ENCODE data around the gene DUS2.
"Not testable (repeated sequence)": the region's sequence is repeated elsewhere in the genome, so short reads cannot be mapped to it uniquely, and the experiment has no call there.

DUS2 gene

DNA sequence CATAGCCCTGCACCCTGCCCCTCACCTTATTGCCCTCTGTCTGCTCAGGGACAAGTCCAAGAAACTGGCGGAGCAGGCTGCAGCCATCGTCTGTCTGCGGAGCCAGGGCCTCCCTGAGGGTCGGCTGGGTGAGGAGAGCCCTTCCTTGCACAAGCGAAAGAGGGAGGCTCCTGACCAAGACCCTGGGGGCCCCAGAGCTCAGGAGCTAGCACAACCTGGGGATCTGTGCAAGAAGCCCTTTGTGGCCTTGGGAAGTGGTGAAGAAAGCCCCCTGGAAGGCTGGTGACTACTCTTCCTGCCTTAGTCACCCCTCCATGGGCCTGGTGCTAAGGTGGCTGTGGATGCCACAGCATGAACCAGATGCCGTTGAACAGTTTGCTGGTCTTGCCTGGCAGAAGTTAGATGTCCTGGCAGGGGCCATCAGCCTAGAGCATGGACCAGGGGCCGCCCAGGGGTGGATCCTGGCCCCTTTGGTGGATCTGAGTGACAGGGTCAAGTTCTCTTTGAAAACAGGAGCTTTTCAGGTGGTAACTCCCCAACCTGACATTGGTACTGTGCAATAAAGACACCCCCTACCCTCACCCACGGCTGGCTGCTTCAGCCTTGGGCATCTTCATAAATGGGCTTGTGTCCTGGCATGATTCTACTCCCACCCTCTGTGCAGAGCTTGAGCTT is 55.8 kb downstream of the DUS2 start:
- DNase-seq, result no peak

DNA sequence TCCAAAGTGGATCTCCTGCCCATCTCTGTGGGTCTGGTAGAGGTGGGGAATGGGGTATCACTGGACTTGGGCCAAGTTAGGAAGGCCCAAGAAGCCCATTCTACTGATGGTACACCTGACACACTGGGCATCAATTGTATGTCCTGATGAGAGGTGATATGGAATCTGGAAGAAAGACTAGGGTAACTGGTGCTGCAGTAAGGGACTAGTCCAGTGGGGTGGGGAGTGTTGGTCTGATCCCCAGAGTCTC is 56.2 kb downstream of the DUS2 start:
- DNase-seq, result no peak

DNA sequence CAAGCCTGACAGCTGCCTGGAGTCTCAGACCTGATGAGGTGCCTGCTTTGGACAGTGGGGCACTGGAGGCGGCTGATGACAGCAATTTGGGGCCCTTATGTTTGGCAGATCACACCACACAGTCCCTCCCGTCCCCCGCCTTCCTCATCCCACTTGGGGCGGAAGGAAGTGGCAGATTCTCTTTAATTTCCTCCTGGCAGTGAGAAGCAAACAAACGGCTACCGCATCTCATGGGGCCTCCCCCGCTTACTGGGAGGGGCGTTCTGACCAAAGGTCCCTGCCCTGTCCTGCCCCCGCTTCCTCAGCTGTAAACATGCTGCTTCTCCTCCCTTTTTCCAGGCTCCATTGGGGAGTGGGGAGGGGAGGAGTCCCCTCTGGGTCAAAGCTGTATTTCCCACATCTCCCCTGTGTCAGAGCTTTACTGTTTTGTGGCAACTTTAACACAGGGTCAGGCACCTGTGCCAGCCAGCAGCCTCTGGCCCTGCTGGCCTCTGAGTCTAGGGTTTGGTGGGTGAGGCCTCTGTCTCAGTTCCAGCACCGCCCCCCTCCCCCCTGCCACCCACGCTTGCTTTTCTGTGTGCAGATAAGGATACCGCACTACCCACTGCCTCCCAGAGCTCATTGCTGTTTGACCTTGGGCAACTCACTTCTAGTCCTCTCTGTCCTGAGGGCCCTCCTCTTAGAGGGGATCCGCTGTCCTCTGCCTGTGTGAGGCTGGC is 56.7 kb downstream of the DUS2 start:
- DNase-seq, result peak; percentile 72

DNA sequence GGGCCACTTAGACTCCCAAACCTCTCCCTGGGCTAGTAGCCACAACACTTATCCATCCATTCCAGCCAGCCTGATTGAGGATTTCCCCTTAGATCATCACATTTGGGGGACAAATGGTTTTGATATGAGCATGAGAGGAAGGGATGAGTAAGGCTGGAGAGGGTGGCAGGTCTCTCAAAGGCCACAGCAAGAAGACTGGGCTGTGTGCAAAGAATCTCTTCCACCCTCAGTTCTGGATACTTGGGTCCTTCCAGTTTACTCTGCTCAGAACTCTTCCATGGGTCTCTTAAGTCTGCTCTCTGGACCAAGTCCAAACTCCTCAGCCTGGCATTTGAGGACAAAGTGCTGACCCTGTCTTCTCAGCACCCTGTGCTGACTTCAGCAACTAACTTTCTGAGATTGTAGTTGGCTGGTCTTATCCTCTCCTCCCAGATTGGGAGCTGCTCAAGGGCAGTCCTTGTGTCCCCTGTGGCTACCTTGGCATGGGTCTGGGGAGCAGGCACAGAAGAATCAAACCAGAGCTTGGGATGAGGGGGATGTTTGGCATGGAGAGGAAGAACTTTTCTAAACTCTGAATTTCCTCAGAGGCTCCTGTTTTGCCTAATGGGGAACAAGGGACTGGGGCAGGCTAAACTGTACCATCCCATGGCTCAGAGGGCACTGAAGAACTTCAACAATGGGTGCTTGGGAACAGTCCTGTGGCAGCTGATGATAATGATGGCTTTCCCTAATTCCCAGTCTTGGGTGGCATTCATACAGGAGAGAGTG is 59.0 kb downstream of the DUS2 start:
- peak; percentile 45 for DNase-seq

DNA sequence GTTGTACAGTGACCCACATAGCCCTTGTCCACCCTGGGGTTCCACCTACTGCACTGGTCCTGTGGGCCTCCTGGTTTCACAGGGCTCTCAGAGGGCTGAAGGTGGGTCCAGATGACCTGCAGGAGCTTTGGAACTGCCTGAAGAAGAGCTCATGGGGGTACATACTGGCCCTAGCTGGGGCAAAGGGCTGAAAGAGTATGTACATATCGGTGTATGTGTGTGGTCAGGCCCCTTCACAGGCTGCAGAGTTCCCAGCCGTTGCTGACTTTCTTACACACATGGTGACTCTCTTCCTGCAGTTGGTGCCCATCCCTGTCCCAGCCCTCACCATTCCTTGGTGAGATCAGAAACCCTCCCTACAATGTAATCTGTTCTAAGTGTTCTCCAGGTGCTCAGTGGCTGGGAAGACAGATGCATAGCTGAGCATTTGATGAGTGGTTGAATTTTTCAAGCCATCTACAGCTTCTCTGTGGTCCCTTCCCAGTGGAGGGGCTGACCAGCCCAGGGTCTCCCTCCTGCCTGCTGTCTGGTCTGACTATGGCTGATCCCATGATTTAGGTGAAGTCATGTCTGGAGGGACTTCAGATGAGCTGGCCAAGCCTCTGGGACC is 59.6 kb downstream of the DUS2 start:
- no peak for DNase-seq

DNA sequence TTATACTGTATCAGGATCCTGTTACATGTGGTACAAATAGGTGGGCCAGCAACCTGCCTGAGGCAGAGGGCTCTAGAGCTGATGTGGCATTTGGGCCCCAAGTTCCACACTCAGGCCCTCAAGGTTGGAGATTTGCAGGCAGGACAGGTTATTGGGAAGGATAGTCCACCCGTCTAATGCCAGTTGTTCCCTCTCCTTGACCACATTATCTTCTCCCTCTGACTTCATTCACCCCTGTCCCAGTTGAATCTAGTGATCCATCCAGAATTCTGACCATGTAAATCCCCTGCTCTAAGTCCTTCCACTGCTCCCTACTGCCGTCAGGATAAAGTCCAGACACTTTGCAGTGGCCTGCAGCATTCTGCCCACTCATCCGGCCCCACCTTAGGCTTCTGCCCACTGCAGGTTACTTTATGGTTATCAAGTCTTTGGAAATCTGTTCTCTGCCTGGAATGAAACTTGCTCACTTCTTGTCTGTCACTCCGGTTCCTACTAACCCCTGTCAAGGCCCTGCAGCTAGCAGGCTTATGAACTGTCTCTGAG is 60.2 kb downstream of the DUS2 start:
- DNase-seq, result no peak

DNA sequence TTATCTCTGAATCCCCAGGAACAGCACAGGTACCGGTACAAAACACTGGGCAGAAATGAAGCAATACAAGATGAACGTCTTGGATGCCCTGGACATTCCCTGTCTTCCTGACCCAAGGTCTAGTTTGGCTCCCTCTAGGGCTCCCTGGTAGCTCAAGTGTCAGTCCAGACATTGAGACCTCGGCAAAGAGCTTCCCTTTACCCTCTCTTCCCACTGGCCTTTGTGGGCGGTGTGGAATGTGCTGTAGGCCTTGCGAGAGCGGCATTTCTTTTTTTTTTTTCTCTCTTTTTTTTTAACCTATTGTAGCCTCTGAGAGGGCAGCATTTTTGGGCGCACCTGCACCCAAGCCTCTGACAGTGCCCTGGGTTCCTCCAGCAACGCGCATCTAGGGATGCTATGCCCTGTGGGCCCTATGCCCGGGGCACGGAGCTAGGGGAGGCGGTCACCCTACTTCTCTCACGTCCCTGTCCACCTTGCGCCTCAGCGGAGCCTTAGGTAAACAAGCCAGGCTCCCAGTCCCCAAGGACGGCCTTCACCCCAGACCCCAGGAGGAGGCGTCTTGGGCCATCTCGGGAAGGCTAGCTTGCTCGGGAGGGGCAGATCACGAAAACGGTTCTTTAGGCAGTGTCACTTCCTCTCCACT is 60.9 kb downstream of the DUS2 start:
- DNase-seq, result no peak

DNA sequence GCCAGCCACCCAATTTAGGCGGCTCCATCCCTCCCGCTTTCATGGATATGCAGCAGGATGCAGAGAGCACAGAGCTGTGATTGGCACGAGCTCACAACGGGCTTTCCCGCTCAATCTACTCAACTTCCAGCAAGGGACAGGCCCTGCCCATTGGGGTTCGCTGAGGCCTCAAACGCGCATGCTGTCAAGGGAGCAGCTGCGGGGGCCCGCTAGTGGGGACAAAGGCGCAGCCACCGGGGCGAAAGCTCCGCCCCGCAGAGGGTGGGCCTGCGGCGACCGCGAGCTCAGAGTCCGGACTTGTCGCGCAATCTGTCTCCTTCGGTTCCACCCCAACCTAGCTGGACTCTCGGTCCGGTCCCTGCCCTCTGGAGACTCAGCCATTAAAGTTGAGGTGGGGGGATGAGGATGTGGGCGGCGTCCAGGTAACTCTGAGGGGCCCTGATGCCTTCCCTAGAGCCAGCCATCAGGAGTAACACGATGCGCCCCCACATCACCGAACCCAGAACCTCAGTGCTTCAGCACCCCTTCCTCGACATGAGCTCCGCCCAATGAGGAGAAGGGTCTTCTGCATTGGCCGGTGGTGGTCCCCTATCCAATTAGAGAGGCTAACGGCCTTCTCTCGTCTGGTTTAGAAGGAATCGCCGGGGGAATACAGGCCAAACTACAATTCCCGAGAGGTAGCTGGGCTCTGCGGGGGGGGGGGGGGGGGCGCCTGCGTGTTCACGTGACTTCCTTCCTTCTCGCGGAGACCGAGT is 61.6 kb downstream of the DUS2 start:
- DNase-seq, result peak; percentile 92

DNA sequence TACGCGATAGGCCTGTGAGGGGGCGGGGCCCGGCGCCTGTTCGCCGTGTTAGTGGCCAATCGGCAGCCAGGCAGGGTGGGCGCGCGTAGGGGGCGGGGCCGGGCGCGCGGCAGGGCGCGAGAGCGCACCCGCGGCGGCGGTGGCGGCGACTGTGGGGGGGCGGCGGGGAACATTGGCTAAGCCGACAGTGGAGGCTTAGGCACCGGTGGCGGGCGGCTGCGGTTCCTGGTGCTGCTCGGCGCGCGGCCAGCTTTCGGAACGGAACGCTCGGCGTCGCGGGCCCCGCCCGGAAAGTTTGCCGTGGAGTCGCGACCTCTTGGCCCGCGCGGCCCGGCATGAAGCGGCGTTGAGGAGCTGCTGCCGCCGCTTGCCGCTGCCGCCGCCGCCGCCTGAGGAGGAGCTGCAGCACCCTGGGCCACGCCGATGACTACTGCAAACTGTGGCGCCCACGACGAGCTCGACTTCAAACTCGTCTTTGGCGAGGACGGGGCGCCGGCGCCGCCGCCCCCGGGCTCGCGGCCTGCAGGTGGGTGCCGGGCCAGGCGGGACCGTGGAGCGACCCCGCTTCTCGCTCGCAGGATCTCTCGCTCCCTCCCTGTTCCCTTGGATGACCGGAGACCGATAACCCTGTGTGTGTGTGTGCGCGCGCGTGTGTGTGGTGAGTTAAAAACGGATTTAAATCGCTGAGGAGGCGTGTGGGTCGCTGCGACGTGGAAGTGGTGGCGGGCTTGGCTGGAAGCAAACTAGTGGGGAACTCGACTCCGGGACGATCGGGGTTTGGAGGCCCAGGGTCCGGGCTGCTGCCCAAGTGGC is 62.4 kb downstream of the DUS2 start, which contains the start of gene NFATC3:
NFATC3 (plus strand) TSS at position 112 of the 813 bp plus-strand sequence; CDS start at position 424, 312 bp downstream.
- peak; percentile 99 for DNase-seq

DNA sequence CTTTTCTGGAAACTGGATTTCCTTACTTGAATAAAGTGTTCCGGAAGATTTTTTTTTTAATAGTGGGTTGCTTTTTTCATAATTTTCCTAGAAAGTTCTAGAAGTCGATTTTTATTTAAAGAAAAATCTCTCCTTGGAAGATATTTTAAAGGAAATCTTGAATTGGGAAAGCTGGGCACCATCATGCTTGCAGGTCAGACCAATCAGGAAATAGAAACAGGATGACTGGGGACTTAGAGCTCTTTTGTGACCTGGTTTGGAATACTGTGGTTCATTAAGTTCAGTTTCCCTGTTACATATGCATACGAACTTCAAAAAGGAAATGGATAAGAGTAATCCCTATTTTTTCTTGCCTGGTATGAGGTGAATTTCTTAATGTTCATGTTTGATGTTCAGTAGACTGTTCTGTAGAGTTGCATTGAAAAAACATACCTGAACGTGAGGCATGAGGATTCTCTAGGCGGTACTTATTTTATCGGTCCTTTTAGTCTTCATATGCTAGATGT is 63.3 kb downstream of the DUS2 start:
- DNase-seq, result no peak

DNA sequence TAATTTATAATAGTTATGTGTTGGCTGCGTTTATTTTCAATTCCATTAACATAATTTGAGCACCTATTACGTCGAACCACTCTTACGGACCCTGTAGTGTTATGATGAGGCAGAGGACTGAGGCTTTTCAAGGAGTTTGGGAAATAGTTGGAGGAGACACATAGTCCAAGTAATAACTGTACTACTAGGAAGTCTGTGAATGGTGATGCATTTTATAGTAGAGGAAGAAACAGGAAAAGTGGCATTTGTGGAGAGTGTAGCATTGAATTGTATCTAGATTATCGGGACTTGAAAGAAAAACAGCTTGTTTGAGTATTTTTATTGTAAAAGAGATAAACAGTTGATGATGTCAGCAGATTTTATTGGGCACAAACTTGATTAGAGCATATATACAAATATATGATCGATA is 63.8 kb downstream of the DUS2 start:
- DNase-seq, result no peak

DNA sequence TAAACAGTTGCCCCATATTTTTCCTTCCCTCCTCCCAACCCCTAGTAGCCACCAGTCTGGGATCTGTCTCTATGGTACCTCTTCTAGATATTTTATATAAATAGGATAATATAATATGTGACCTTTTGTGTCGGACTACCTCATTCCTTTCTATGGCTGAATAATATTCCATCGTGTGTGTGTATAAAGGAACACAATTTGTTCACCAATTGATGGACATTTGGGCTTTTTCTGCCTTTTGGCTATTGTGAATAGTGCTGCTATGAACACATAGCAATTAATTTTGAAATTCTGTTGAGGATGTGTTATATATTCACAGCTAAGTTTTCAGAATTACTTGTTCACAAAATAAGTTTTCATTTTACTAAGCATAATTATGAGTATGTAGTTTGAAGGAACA is 64.6 kb downstream of the DUS2 start:
- DNase-seq, result no peak

DNA sequence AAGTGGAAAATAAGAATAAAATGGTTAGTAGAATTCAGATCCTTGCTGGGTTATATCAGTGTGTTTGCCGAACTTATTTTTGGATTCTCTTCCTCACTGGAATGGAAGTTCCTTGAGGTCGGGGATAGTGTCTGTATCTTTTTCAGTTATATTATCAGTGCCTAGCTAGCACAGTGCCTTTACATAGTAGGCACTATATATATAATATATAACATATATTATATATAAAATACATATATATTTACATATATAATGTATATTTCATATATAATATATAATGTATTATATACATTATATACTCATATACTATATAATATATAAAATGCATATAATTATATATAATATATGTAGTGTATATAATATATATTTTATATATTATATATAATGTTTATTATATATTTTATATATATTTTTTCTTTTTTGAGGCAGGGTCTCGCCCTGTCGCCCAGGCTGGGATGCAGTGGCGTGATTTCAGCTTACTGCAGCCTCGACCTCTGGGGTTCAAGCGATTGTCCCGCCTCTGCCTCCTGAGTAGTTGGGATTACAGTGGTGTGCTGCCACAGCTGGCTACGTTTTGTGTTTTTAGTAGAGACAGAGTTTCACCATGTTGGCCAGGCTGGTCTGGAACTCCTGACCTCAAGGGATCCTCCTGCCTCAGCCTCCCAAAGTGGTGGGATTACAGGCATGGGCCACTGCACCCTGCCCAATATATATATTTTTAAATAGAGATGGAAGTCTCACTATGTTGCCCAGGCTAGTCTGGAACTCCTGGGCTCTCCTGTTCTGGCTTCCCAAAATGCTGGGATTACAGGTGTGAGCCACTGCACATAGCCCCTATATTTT is 65.3 kb downstream of the DUS2 start:
- DNase-seq, result no peak

DNA sequence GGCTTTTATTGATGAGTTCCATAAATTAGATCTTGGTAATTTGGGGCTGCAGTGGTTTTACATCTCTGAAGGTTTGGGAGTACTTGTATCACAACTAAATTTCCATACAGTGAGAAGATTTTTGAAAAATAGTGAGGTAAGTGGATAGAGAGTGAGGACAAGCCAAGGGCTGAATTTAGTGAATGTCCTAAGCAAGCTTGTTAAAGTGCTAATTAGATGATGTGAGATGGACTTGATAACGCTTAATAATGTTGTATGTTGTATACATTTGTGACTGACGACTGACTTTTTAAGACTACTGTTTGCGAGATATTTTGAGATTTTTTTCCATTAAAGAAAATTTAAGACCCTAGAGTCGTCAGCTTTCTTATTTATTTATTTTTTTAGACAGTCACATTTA is 66.0 kb downstream of the DUS2 start:
- no peak for DNase-seq

DNA sequence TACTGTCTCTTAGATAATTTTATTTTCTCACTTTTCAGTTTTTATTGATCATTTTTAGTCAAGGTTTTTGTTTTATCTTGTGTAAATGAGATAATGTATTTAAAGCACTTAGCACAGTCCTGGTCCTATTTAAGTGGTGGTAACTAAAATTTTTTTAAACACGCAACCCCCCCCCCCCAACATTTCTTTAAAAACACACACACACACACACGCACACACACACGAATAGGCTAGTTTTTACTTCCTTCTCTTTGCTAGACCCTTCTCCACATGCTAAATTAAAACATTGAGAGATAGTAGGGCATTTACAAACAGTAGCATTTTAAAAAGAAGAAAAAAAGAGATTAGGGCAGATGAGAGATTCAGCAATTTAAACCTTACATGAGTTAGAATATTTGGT is 67.0 kb downstream of the DUS2 start:
- no peak for DNase-seq

DNA sequence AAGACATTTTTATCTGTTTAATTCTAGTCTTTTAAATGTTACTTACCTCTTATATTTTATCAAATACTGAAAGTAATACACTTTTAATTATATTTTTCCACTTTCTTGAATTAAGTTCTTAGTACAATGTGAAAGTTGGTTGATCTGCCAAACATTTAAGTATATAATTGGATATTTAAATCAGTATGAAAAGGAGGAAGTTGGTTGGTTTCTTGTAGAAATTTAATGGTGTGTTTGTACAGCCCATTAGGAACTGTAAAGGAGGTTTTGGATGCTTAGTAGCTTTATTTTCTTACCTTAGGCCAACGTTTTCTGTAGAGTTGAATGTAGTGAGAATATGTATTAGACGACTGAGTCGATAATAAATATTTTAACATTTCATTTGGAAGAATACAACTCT is 67.4 kb downstream of the DUS2 start:
- no peak for DNase-seq

DNA sequence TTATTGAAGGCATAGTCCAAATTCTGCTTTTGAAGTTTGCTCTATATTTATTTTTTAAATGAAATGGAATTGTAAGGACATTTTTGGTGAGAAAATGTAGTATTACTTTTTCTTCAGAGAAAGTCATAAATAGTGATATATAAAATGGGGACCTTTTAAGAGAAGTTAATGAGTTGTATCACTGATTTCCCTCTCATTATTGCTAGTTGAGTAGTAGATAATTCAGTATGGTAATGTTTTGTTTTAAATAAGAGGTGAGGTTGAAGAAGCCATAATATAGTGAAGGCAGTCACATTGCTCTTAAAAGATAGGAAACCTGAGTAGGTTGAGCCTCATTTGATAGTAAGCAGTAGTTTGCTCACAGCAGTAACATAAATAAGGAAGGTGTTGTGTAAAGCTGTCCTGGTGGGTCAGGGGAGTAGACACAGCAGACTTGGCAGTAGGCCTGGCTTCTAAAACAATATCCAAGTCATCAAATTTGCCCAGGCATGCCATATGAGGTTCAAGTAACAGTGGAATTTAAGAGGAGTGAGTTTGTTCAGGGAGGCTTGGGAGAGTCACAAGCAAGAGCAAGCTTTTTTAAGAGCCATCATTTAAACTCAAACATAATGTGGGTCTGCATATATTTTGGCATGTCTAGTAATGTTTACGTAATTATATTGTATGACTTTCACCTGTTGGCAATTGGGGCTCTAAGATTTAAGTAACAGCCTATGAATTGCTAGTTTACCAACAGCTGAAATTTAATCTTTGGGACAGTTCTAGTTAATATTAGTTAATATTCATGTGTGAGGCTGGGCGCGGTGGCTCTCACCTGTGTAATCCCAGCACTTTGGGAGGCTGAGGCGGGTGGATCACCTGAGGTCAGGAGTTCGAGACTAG is 68.5 kb downstream of the DUS2 start:
- DNase-seq, result no peak

DNA sequence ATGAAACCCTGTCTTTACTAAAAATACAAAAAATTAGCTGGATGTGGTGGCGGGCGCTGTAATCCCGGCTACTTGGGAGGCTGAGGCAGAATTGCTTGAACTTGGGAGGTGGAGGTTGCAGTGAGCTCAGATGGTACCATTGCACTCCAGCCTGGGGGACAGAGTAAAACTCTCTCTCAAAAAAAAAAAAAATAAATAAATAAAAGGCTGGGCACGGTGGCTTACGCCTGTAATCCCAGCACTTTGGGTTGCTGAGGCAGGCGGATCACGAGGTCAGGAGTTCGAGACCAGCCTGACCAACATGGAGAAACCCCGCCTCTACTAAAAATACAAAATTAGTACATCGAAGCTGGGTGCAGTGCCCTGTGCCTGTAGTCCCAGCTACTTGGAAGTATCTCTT is 69.2 kb downstream of the DUS2 start:
- not testable (repeated sequence) for DNase-seq
